IPS-18a (cell line): ENCODE measurements around the gene CBLB.
A peak's percentile ranks its signal among the peaks of the same experiment; 100 is the strongest.

Experiments
- H3K27ac ChIP-seq: one replicate; pipeline ENCODE4 v1.5.1; 2013; ENCODE audit warnings: low read length
- H3K27me3 ChIP-seq: one replicate; pipeline ENCODE4 v1.6.1; 2013; ENCODE audit warnings: mild to moderate bottlenecking, low read length; ENCODE audit not compliant: control insufficient read depth, insufficient read depth
- H3K36me3 ChIP-seq: one replicate; pipeline ENCODE4 v1.6.1; 2013; ENCODE audit warnings: low read depth, low read length; ENCODE audit not compliant: control insufficient read depth
- H3K4me1 ChIP-seq: one replicate; pipeline ENCODE4 v1.6.1; 2013; ENCODE audit warnings: low read depth, low read length; ENCODE audit not compliant: control insufficient read depth
- H3K4me3 ChIP-seq: one replicate; pipeline ENCODE4 v1.5.1; 2013; ENCODE audit warnings: low read length
- H3K9ac ChIP-seq: one replicate; pipeline ENCODE4 v1.6.1; 2013; ENCODE audit warnings: mild to moderate bottlenecking, low read length, moderate library complexity
- H3K9me3 ChIP-seq: one replicate; pipeline ENCODE4 v1.6.1; 2013; ENCODE audit warnings: low read depth, low read length; ENCODE audit not compliant: control insufficient read depth

CBLB gene

GRCh38 chr3:105868742-105869530 is at the start of gene CBLB:
Gene CBLB (minus strand): TSS chr3:105869012. CDS start chr3:105867577, 1,435 bp downstream.
- Histone ChIP-seq H3K4me1 (peaks cover 20% of the 10 kb centered on the region), H3K9me3 (no peaks in the 10 kb centered on the region), H3K4me3 (peak within 1 kb of the TSS; percentile 96), H3K27me3 (no peaks in the 10 kb centered on the region), H3K9ac (peak within 1 kb of the TSS; percentile 78), H3K27ac (peak within 1 kb of the TSS; percentile 85), H3K36me3 (peaks cover 5% of the 10 kb centered on the region)

GRCh38 chr3:105916767-105917166 is 48.0 kb upstream of the CBLB start:
- H3K4me1 ChIP-seq = no peaks in the 10 kb centered on the region
- no peak overlapping the region for H3K9ac ChIP-seq
- no peaks in the 10 kb centered on the region for H3K9me3 ChIP-seq
- H3K27ac ChIP-seq = no peak overlapping the region
- H3K27me3 ChIP-seq = no peaks in the 10 kb centered on the region
- no peaks in the 10 kb centered on the region for H3K36me3 ChIP-seq
- H3K4me3 ChIP-seq = no peak overlapping the region

- H3K4me3 ChIP-seq = no peak overlapping the region
- no peak overlapping the region for H3K27ac ChIP-seq
- no peak overlapping the region for H3K9ac ChIP-seq
- no peaks in the 10 kb centered on the region for H3K27me3 ChIP-seq
- no peaks in the 10 kb centered on the region for H3K4me1 ChIP-seq
- H3K9me3 ChIP-seq = no peaks in the 10 kb centered on the region
- H3K36me3 ChIP-seq = no peaks in the 10 kb centered on the region
Observed at GRCh38 chr3:105915524-105915923, 46.7 kb upstream of the CBLB start.

GRCh38 chr3:105913616-105914015 is 44.8 kb upstream of the CBLB start:
- H3K27ac ChIP-seq = no peak overlapping the region
- H3K4me1 ChIP-seq = no peaks in the 10 kb centered on the region
- no peak overlapping the region for H3K4me3 ChIP-seq
- no peaks in the 10 kb centered on the region for H3K9me3 ChIP-seq
- no peaks in the 10 kb centered on the region for H3K36me3 ChIP-seq
- no peak overlapping the region for H3K9ac ChIP-seq
- no peaks in the 10 kb centered on the region for H3K27me3 ChIP-seq

- Histone ChIP-seq H3K27me3 (no peaks in the 10 kb centered on the region), H3K4me3 (no peak overlapping the region), H3K36me3 (no peaks in the 10 kb centered on the region), H3K4me1 (no peaks in the 10 kb centered on the region), H3K9me3 (no peaks in the 10 kb centered on the region), H3K27ac (no peak overlapping the region), H3K9ac (no peak overlapping the region)
Observed at GRCh38 chr3:105912891-105913290, 44.1 kb upstream of the CBLB start.

- Histone ChIP-seq H3K36me3 (no peaks in the 10 kb centered on the region), H3K9me3 (no peaks in the 10 kb centered on the region), H3K9ac (no peak overlapping the region), H3K4me3 (no peak overlapping the region), H3K27me3 (no peaks in the 10 kb centered on the region), H3K27ac (no peak overlapping the region), H3K4me1 (no peaks in the 10 kb centered on the region)
Observed at GRCh38 chr3:105911496-105911895, 42.7 kb upstream of the CBLB start.

GRCh38 chr3:105907777-105908176 is 39.0 kb upstream of the CBLB start:
- no peaks in the 10 kb centered on the region for H3K36me3 ChIP-seq
- H3K9ac ChIP-seq = no peak overlapping the region
- H3K4me1 ChIP-seq = no peaks in the 10 kb centered on the region
- no peaks in the 10 kb centered on the region for H3K9me3 ChIP-seq
- H3K27me3 ChIP-seq = no peaks in the 10 kb centered on the region
- H3K27ac ChIP-seq = no peak overlapping the region
- no peak overlapping the region for H3K4me3 ChIP-seq

GRCh38 chr3:105906836-105907235 is 38.0 kb upstream of the CBLB start:
- H3K9ac ChIP-seq = no peak overlapping the region
- H3K4me3 ChIP-seq = no peak overlapping the region
- H3K27me3 ChIP-seq = no peaks in the 10 kb centered on the region
- no peaks in the 10 kb centered on the region for H3K9me3 ChIP-seq
- H3K27ac ChIP-seq = no peak overlapping the region
- no peaks in the 10 kb centered on the region for H3K36me3 ChIP-seq
- H3K4me1 ChIP-seq = no peaks in the 10 kb centered on the region

- Histone ChIP-seq H3K9me3 (no peaks in the 10 kb centered on the region), H3K4me1 (no peaks in the 10 kb centered on the region), H3K27me3 (no peaks in the 10 kb centered on the region), H3K27ac (no peak overlapping the region), H3K4me3 (no peak overlapping the region), H3K36me3 (no peaks in the 10 kb centered on the region), H3K9ac (no peak overlapping the region)
Observed at GRCh38 chr3:105906345-105906744, 37.5 kb upstream of the CBLB start.

- no peaks in the 10 kb centered on the region for H3K36me3 ChIP-seq
- H3K27me3 ChIP-seq = no peaks in the 10 kb centered on the region
- no peaks in the 10 kb centered on the region for H3K9me3 ChIP-seq
- no peak overlapping the region for H3K4me3 ChIP-seq
- H3K9ac ChIP-seq = no peak overlapping the region
- no peaks in the 10 kb centered on the region for H3K4me1 ChIP-seq
- no peak overlapping the region for H3K27ac ChIP-seq
Observed at GRCh38 chr3:105905328-105905727, 36.5 kb upstream of the CBLB start.

GRCh38 chr3:105904678-105905284 is 36.0 kb upstream of the CBLB start:
- no peak overlapping the region for H3K9ac ChIP-seq
- H3K36me3 ChIP-seq = no peaks in the 10 kb centered on the region
- H3K4me1 ChIP-seq = no peaks in the 10 kb centered on the region
- H3K27me3 ChIP-seq = no peaks in the 10 kb centered on the region
- H3K4me3 ChIP-seq = no peak overlapping the region
- no peaks in the 10 kb centered on the region for H3K9me3 ChIP-seq
- H3K27ac ChIP-seq = no peak overlapping the region

- Histone ChIP-seq H3K27ac (no peak overlapping the region), H3K4me3 (no peak overlapping the region), H3K4me1 (no peaks in the 10 kb centered on the region), H3K9me3 (no peaks in the 10 kb centered on the region), H3K27me3 (no peaks in the 10 kb centered on the region), H3K36me3 (no peaks in the 10 kb centered on the region), H3K9ac (no peak overlapping the region)
Observed at GRCh38 chr3:105904251-105904650, 35.4 kb upstream of the CBLB start.
